Colonic mucosa (tissue), 4 donors: ENCODE results near the gene PPP1R13L. TPM values are rescaled to one million over a fixed set of nuclear protein-coding genes. Genes with fewer than 3 reads are reported as not detected.
"Not testable (repeated sequence)": the region's sequence is repeated elsewhere in the genome, so short reads cannot be mapped to it uniquely, and the experiment has no call there.

Experiments used
- DNase-seq: peaks from one replicate; pipeline ENCODE4 v3.0.0-alpha.2; 2020
- H3K27ac ChIP-seq: fragments of 200-600 bp; one replicate; pipeline ENCODE4 v1.8.0; 2021
- H3K27me3 ChIP-seq: fragments of 200-600 bp; one replicate; pipeline ENCODE4 v1.8.0; 2021
- H3K36me3 ChIP-seq: fragments of 200-600 bp; one replicate; pipeline ENCODE4 v1.8.0; 2021
- H3K4me1 ChIP-seq: fragments of 200-600 bp; one replicate; pipeline ENCODE4 v1.8.0; 2021; ENCODE audit warnings: mild to moderate bottlenecking
- H3K4me3 ChIP-seq: fragments of 200-600 bp; one replicate; pipeline ENCODE4 v1.8.0; 2021
- H3K9ac ChIP-seq, 2 donors: one replicate each; pipeline ENCODE4 v1.7.0; 2013; ENCODE audit warnings: control low read depth in 2 of 2, low read depth in 2 of 2, low read length in 2 of 2
- H3K9me3 ChIP-seq: fragments of 200-600 bp; one replicate; pipeline ENCODE4 v1.8.0; 2021
- intact Hi-C: fragments of 100-400 bp; cut with DNase I; formaldehyde crosslinking; loops from one replicate; pipeline ENCODE4 v1.14.1; 2022
- total RNA-seq, 2 donors: library from RNA; stranded (reverse); fragmentation: NEBNext Ultra II Directional in 1 of 2; extraction: Animal tissue kit (Norgen Biotek cat#: 25700) in 1 of 2; gene quantifications; one replicate each; pipeline ENCODE4 v1.2.1, GENCODE V29; 2021
- TF ChIP-seq, protein P1 (sequence below): fragments of 200-600 bp; IDR thresholded peaks from one replicate; pipeline ENCODE4 v1.8.0; 2022; ENCODE audit warnings: antibody characterized with exemption, mild to moderate bottlenecking
- donor health status: healthy.
- donor health status: DM: no; HTN: no; CAD: no.
- donor health status: DM: no; HTN: no; CAD: no.

Gene PPP1R13L
- total RNA-seq, 2 donors from 2014 or later, result 25.9 to 46.2 TPM

DNA sequence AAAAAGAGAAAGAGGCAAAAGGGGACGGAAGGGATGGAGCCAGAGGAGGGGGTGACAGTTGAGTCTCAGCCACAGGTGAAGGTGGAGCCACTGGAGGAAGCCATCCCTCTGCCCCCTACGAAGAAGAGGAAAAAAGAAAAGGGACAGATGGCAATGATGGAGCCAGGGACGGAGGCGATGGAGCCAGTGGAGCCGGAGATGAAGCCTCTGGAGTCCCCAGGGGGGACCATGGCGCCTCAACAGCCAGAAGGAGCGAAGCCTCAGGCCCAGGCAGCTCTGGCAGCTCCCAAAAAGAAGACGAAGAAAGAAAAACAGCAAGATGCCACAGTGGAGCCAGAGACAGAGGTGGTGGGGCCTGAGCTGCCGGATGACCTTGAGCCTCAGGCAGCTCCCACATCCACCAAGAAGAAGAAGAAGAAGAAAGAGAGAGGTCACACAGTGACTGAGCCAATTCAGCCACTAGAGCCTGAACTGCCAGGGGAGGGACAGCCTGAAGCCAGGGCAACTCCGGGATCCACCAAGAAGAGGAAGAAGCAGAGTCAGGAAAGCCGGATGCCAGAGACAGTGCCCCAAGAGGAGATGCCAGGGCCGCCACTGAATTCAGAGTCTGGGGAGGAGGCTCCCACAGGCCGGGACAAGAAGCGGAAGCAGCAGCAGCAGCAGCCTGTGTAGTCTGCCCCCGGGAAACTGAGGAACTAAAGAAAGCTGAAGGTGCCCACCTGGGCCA is 4.1 kb upstream of the PPP1R13L start:
- no peak overlapping the region for H3K27ac ChIP-seq
- H3K9me3 ChIP-seq, result no peaks in the 10 kb centered on the region
- intact Hi-C loops, result no loop called here
- no peak overlapping the region for H3K9ac ChIP-seq
- H3K4me1 ChIP-seq, result peaks cover 5% of the 10 kb centered on the region
- DNase-seq, result no peak
- H3K4me3 ChIP-seq, result no peak overlapping the region
- H3K36me3 ChIP-seq, result no peaks in the 10 kb centered on the region
- TF ChIP-seq, protein P1, sequence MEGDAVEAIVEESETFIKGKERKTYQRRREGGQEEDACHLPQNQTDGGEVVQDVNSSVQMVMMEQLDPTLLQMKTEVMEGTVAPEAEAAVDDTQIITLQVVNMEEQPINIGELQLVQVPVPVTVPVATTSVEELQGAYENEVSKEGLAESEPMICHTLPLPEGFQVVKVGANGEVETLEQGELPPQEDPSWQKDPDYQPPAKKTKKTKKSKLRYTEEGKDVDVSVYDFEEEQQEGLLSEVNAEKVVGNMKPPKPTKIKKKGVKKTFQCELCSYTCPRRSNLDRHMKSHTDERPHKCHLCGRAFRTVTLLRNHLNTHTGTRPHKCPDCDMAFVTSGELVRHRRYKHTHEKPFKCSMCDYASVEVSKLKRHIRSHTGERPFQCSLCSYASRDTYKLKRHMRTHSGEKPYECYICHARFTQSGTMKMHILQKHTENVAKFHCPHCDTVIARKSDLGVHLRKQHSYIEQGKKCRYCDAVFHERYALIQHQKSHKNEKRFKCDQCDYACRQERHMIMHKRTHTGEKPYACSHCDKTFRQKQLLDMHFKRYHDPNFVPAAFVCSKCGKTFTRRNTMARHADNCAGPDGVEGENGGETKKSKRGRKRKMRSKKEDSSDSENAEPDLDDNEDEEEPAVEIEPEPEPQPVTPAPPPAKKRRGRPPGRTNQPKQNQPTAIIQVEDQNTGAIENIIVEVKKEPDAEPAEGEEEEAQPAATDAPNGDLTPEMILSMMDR, result no peak
- H3K27me3 ChIP-seq, result no peaks in the 10 kb centered on the region

DNA sequence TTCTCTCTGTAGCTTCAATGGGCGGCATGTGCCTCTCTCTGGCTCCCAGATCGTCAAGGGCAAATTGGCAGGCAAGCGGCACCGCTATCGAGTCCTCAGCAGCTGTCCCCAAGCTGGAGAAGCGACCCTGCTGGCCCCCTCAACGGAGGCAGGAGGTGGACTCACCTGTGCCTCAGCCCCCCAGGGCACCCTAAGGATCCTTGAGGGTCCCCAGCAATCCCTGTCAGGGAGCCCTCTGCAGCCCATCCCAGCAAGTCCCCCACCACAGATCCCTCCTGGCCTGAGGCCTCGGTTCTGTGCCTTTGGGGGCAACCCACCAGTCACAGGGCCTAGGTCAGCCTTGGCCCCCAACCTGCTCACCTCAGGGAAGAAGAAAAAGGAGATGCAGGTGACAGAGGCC is 3.3 kb upstream of the PPP1R13L start:
- Histone ChIP-seq H3K9ac (no peak overlapping the region), H3K4me1 (peaks cover 14% of the 10 kb centered on the region), H3K36me3 (no peaks in the 10 kb centered on the region), H3K27me3 (no peaks in the 10 kb centered on the region), H3K9me3 (no peaks in the 10 kb centered on the region), H3K27ac (no peak overlapping the region), H3K4me3 (no peak overlapping the region)
- intact Hi-C loops, result no loop called here
- TF ChIP-seq, protein P1, result no peak
- DNase-seq, result no peak

DNA sequence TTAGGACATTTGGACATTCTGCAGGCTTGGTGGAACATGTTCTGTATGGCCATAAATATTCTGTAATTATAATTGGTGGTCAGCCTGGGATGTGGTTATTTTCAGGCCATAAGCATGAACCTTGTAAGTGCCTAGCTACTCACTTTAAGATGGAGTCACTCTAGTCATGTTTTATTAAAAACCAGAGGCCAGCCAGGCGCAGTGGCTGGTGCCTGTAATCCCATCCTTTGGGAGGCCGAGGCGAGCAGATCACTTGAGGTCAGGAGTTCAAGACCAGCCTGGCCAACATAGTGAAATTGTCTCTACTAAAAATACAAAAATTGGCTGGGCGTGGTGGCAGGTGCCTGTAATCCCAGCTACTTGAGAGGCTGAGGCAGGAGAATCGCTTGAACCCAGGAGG is 2.7 kb upstream of the PPP1R13L start:
- H3K36me3 ChIP-seq, H3K9me3 ChIP-seq, H3K9ac ChIP-seq, DNase-seq, H3K27ac ChIP-seq, intact Hi-C loops, H3K27me3 ChIP-seq, H3K4me3 ChIP-seq: not testable (repeated sequence)
- H3K4me1 ChIP-seq, result peaks cover 18% of the 10 kb centered on the region

DNA sequence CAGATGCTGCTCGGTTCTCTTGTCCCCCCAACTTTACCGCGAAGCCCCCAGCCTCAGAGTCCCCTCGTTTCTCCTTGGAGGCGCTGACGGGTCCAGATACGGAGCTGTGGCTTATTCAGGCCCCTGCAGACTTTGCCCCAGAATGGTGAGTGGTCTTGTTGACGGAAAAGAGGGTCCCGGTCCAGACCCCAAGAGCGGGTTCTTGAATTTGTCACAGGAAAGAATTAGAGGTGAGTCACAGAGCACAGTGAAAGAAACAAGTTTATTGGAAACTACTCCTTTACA is 2.2 kb upstream of the PPP1R13L start:
- no peaks in the 10 kb centered on the region for H3K27me3 ChIP-seq
- H3K27ac ChIP-seq, result no peak overlapping the region
- H3K36me3 ChIP-seq, result no peaks in the 10 kb centered on the region
- H3K9me3 ChIP-seq, result no peaks in the 10 kb centered on the region
- peaks cover 20% of the 10 kb centered on the region for H3K4me1 ChIP-seq
- TF ChIP-seq, protein P1, result no peak
- H3K4me3 ChIP-seq, result peak overlapping the region; percentile 81
- intact Hi-C loops, result no loop called here
- H3K9ac ChIP-seq, result peak overlapping the region; percentile 64 to 86
- no peak for DNase-seq

DNA sequence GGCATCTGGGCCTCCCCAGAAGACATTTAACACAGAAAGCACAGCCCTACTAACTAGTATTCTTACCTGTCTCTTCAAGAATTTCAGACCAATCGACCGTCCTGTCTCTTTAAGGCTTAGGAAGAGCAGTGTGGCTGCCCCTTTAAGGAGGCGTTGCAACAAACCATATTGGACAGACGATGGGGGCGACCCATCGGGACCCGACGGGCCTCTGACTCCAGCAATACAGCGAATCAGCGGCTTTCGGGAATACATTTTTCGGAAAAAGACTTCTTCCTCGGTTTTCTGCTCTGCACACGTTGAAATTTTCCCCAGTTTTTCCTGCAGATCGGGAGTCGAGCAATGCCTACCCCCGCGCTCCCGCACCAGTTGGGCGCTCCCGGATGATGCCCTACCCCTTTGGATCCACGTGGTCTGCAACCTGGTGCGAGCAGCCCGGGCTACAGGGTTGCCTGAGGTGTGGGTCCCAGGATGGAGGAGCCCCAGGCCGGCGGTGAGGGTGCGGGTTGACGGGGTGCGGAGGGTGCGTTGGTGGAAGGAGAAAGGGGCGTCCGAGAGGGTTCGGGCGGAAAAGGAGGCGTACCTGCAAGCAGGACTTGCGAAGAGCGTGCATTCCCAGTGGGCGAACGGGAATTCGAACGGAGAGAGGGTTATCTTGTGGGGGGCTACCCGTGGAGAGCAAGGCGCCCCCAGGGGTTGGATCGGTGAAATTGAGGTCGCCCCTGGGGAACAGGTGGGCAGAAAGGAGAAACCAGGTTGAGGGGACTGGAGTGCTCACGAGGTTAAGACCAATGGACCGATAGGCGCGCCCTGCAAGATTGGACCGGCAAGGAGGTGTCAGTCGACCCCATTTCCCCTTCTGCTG is 1.6 kb upstream of the PPP1R13L start, which contains the start of gene POLR1G:
Gene POLR1G (plus strand): TSS at position 419 of the 865 bp plus-strand sequence. CDS start 53 bp downstream, at position 472.
- H3K9ac ChIP-seq, result peak within 1 kb of the TSS; percentile 64 to 86
- peak; percentile 82 for DNase-seq
- H3K4me3 ChIP-seq, result peak within 1 kb of the TSS; percentile 81
- no peaks in the 10 kb centered on the region for H3K36me3 ChIP-seq
- H3K27ac ChIP-seq, result peak within 1 kb of the TSS; percentile 89
- TF ChIP-seq, protein P1, result no peak
- H3K4me1 ChIP-seq, result peaks cover 20% of the 10 kb centered on the region
- intact Hi-C loops, result no loop called here
- no peaks in the 10 kb centered on the region for H3K27me3 ChIP-seq
- no peaks in the 10 kb centered on the region for H3K9me3 ChIP-seq
